Chondrocyte (in vitro differentiated cells): ENCODE measurements around the gene EPDR1. TPM values are rescaled to one million over a fixed set of nuclear protein-coding genes. Genes with fewer than 3 reads are reported as not detected.

Experiments used
- DNase-seq: peaks from one replicate; pipeline ENCODE4 v3.0.0; 2021; ENCODE audit warnings: mixed read lengths, low spot score
- H3K27ac Mint-ChIP-seq: one replicate; pipeline ENCODE4 v1.8.0; 2021; ENCODE audit warnings: mild to moderate bottlenecking, moderate library complexity, mixed read lengths; ENCODE audit not compliant: unreplicated experiment
- H3K27me3 Mint-ChIP-seq: 2 replicates; pipeline ENCODE4 v1.8.0; 2021; ENCODE audit warnings: low read depth, mixed read lengths
- H3K36me3 Mint-ChIP-seq: 2 replicates; pipeline ENCODE4 v1.8.0; 2021; ENCODE audit warnings: low read depth, mixed read lengths
- H3K4me1 Mint-ChIP-seq: 2 replicates; pipeline ENCODE4 v1.8.0; 2021; ENCODE audit warnings: low read depth, mild to moderate bottlenecking, mixed read lengths
- H3K4me3 Mint-ChIP-seq: one replicate; pipeline ENCODE4 v1.8.0; 2021; ENCODE audit warnings: mild to moderate bottlenecking, moderate library complexity, mixed read lengths; ENCODE audit not compliant: unreplicated experiment
- H3K9me3 Mint-ChIP-seq: 2 replicates; pipeline ENCODE4 v1.8.0; 2021; ENCODE audit warnings: low read depth, mixed read lengths
- total RNA-seq: library from RNA; stranded (reverse); gene quantifications from 3 replicates; pipeline ENCODE4 v1.2.1, GENCODE V29; 2021
- TF ChIP-seq, protein P1 (sequence below): fragments of 200-600 bp; sonication (generic); IDR thresholded peaks from 2 replicates; pipeline ENCODE4 v1.5.0; 2021; ENCODE audit warnings: antibody characterized with exemption, mild to moderate bottlenecking, moderate library complexity

The EPDR1 gene
- total RNA-seq, 1 donor from 2014 or later: 28.9 TPM

DNA sequence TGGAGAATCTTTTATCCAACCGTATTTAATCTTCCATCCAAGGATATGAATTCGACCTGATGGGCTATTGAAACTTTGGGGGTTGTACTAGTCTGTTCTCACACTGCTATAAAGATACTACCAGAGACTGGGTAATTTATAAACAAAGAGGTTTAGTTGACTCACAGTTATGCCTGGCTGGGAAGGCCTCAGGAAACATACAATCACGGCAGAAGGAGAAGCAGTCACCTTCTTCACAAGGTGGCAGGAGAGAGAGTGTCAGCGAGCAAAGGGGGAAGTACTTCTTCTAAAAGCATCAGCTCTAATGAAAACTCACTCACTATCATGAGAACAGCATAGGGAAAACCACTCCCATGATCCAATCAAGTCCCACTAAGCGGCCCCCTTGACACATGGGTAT is 43.8 kb downstream of the EPDR1 start:
- no peak overlapping the region for H3K4me3 Mint-ChIP-seq
- no peaks in the 10 kb centered on the region for H3K27me3 Mint-ChIP-seq
- no peak for DNase-seq
- peaks cover 2% of the 10 kb centered on the region for H3K4me1 Mint-ChIP-seq
- H3K36me3 Mint-ChIP-seq: no peaks in the 10 kb centered on the region
- TF ChIP-seq, protein P1, sequence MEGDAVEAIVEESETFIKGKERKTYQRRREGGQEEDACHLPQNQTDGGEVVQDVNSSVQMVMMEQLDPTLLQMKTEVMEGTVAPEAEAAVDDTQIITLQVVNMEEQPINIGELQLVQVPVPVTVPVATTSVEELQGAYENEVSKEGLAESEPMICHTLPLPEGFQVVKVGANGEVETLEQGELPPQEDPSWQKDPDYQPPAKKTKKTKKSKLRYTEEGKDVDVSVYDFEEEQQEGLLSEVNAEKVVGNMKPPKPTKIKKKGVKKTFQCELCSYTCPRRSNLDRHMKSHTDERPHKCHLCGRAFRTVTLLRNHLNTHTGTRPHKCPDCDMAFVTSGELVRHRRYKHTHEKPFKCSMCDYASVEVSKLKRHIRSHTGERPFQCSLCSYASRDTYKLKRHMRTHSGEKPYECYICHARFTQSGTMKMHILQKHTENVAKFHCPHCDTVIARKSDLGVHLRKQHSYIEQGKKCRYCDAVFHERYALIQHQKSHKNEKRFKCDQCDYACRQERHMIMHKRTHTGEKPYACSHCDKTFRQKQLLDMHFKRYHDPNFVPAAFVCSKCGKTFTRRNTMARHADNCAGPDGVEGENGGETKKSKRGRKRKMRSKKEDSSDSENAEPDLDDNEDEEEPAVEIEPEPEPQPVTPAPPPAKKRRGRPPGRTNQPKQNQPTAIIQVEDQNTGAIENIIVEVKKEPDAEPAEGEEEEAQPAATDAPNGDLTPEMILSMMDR: no peak
- no peaks in the 10 kb centered on the region for H3K9me3 Mint-ChIP-seq
- no peak overlapping the region for H3K27ac Mint-ChIP-seq

DNA sequence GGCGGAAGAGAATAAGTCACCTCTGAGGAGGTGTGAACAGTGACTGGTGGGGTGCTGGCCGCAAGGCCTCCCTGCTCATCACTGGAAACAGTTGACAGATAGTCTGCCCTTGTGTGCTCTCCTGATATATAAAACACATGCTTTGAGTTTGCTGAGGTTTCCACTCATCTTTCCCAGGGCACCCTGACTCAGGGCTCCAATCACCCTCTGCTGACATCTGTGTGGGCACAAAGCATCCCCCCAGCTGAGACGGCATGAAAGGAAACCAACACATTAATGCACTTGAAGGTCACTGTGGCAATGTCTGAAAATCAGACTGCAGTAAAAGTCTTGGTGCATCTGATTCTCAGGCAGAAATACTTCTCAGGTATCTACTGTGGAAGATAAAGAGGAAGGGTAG is 49.8 kb downstream of the EPDR1 start:
- Mint-ChIP-seq H3K36me3 (peaks cover 2% of the 10 kb centered on the region), H3K27ac (no peak overlapping the region), H3K27me3 (peaks cover 4% of the 10 kb centered on the region), H3K4me3 (no peak overlapping the region), H3K4me1 (no peaks in the 10 kb centered on the region), H3K9me3 (no peaks in the 10 kb centered on the region)
- TF ChIP-seq, protein P1: no peak
- no peak for DNase-seq

DNA sequence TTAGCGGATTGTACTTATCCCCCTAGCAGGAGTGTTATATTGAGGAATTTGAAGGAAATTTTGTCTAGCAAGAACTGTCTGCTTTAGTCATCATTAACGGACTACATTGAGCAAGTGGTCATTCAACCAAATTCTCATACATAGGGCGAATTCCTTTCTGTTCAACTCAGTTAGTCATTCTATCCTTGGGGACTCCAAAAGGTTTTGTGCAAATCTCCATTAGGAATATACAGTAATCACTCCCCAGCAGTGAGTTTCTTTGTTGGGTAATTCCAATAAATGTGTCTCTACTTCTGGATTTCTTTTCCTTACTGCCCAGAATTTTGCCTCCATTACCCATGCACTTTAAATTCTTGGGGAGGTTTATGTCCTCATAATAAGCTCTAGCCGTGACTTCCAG is 51.1 kb downstream of the EPDR1 start:
- Mint-ChIP-seq H3K27me3 (peaks cover 4% of the 10 kb centered on the region), H3K36me3 (peaks cover 2% of the 10 kb centered on the region), H3K9me3 (no peaks in the 10 kb centered on the region), H3K4me3 (no peak overlapping the region), H3K4me1 (no peaks in the 10 kb centered on the region), H3K27ac (no peak overlapping the region)
- no peak for DNase-seq
- TF ChIP-seq, protein P1: no peak

DNA sequence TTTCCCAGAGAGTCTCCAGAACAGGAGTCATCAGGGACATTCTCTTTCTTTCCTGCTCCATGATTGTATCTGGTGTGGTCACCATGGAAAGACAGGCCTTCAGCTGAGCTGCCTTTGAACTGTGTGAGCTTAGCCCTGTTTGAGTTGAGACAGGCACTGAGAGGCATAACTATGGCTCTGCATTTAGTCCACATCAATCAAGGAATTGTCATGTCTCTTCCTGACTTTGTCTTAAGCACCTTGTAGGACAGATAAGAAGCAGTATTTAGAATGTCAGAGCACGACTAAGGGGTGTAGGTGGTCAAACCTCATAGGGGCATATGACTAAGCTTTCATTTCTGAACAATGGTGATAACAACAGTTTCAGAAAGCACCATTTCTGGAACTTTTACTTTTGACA is 53.5 kb downstream of the EPDR1 start:
- no peak overlapping the region for H3K4me3 Mint-ChIP-seq
- peaks cover 4% of the 10 kb centered on the region for H3K27me3 Mint-ChIP-seq
- H3K27ac Mint-ChIP-seq: no peak overlapping the region
- no peaks in the 10 kb centered on the region for H3K4me1 Mint-ChIP-seq
- DNase-seq: no peak
- no peaks in the 10 kb centered on the region for H3K9me3 Mint-ChIP-seq
- peaks cover 2% of the 10 kb centered on the region for H3K36me3 Mint-ChIP-seq
- TF ChIP-seq, protein P1: no peak

DNA sequence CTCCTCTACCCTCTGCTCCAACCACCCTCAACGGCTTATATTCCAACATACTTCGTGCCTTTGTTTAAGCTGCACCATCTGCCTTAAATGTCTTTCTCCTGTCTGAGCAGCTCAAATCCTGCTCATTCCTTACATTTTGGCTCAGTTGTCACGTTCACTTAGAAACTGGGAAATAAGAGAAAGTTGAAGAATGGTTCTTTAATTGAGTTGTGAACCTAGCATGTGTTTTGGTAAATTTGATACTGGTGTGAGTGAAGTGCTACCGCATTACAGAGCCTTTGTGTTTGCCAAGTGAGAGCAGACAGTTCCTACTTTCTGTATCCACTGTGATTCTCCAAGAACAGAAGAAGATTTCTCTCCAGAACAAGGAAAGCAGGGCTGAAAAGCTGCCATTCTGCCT is 54.3 kb downstream of the EPDR1 start:
- Mint-ChIP-seq H3K36me3 (peaks cover 2% of the 10 kb centered on the region), H3K27ac (no peak overlapping the region), H3K4me3 (no peak overlapping the region), H3K9me3 (no peaks in the 10 kb centered on the region), H3K4me1 (no peaks in the 10 kb centered on the region), H3K27me3 (peaks cover 4% of the 10 kb centered on the region)
- DNase-seq: no peak
- TF ChIP-seq, protein P1: no peak
